Testis (tissue), 3 donors: ENCODE results near the gene CAMK2N1. TPM values are rescaled to one million over a fixed set of nuclear protein-coding genes. Genes with fewer than 3 reads are reported as not detected.

ENCODE experiments used
- DNase-seq: peaks from one replicate; pipeline ENCODE4 v3.0.0-alpha.2; 2019
- H3K27ac ChIP-seq, 2 donors: fragments of 200-600 bp; sonication (generic); one replicate each; pipeline ENCODE4 v1.5.1; 2019
- H3K27me3 ChIP-seq: fragments of 200-600 bp; sonication (generic); one replicate; pipeline ENCODE4 v1.5.1; 2019
- H3K36me3 ChIP-seq: fragments of 200-600 bp; sonication (generic); one replicate; pipeline ENCODE4 v1.5.1; 2017; ENCODE audit warnings: low read depth; ENCODE audit errors: missing control alignments
- H3K4me1 ChIP-seq: fragments of 200-600 bp; sonication (generic); one replicate; pipeline ENCODE4 v1.5.1; 2019
- H3K4me3 ChIP-seq, 2 donors: fragments of 200-600 bp; sonication (generic); one replicate each; pipeline ENCODE4 v1.5.1; 2017 to 2019
- H3K9me3 ChIP-seq: fragments of 200-600 bp; sonication (generic); one replicate; pipeline ENCODE4 v1.5.1; 2017
- POLR2A ChIP-seq: fragments of 450-650 bp; IDR thresholded peaks from one replicate; pipeline ENCODE4 v1.6.1; 2017; ENCODE audit warnings: antibody characterized with exemption, mild to moderate bottlenecking, moderate library complexity
- WGBS, 2 donors: methylation state at CpG; one replicate each; pipeline ENCODE4 v1.1.5; 2018; 5-methylcytosine and 5-hydroxymethylcytosine counted together
- intact Hi-C: fragments of 100-400 bp; cut with DNase I; formaldehyde crosslinking; loops from one replicate; pipeline ENCODE4 v1.15.1; 2023; ENCODE audit warnings: low total_unique reads
- polyA plus RNA-seq: library from polyadenylated mRNA; stranded (reverse); fragments of 350-450 nt; fragmentation: Illumina TruSeq; extraction: RNeasy Lipid Tissue Mini Kit (QIAGEN cat#74804); gene quantifications from one replicate; pipeline ENCODE4 v1.2.3, GENCODE V29; 2014; ENCODE audit warnings: low read depth, low replicate concordance; ENCODE audit not compliant: insufficient read depth
- total RNA-seq, 2 donors: library from RNA; depleted of rRNA; stranded (reverse); fragments of >200 nt; gene quantifications; one replicate each; pipeline ENCODE4 v1.2.3, GENCODE V29; 2016
- TF ChIP-seq, protein P1 (sequence below), 3 experiments: fragments of 450-650 bp in 2 of 3; fragments of 200-600 bp in 1 of 3; sonication (generic) in 1 of 3; IDR thresholded peaks; one replicate each; pipeline ENCODE4 v1.5.1; 2016 to 2019; ENCODE audit warnings: antibody characterized with exemption in 3 of 3, mild to moderate bottlenecking in 2 of 3, moderate library complexity in 1 of 3

Gene CAMK2N1
- total and polyA plus RNA-seq, 3 donors from 2014 or later, result 7.8 to 12.3 (median 9.5) TPM

DNA sequence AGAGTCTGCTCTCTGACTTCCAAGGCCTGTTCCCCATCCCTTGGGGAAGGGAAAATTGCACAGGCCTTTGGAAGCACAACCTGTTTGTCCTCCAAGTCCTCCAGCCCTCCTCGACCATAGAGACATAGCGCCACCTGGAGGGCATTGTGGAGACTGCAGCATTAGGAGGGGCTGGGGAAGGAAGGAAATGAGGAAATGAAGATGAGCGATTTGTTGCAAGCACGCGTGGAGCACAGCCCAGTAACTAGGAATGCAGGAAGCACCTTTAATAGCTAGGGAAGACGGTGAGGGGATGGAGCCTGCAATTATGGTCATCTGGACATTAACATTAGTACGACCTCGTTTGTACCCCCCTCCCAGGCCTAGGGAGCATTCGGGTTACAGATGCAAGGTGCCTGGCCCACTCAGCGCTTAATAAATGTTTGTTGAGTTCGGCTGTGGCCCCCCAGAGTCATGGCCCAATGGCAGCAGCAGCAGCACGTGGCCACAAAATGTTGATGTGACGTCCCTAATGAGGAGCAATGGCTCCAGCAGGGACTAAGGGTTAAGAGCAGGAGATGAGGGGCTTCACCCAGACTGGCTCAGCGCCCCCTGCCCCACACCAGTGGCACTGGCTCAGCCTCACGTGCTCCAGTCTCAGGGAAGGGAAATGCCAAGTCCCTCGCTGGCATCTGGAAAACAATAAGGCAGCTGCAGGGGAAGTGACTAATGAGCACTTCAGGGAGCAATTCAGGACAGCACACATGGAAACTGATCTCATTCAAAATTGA is 8.0 kb upstream of the CAMK2N1 start:
- peak; percentile 91 for DNase-seq
- no peaks in the 10 kb centered on the region for H3K9me3 ChIP-seq
- TF ChIP-seq, protein P1, sequence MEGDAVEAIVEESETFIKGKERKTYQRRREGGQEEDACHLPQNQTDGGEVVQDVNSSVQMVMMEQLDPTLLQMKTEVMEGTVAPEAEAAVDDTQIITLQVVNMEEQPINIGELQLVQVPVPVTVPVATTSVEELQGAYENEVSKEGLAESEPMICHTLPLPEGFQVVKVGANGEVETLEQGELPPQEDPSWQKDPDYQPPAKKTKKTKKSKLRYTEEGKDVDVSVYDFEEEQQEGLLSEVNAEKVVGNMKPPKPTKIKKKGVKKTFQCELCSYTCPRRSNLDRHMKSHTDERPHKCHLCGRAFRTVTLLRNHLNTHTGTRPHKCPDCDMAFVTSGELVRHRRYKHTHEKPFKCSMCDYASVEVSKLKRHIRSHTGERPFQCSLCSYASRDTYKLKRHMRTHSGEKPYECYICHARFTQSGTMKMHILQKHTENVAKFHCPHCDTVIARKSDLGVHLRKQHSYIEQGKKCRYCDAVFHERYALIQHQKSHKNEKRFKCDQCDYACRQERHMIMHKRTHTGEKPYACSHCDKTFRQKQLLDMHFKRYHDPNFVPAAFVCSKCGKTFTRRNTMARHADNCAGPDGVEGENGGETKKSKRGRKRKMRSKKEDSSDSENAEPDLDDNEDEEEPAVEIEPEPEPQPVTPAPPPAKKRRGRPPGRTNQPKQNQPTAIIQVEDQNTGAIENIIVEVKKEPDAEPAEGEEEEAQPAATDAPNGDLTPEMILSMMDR (IDR thresholded peaks at IDR 0.05), result peak; percentile 96 to 99 (median 98)
- TF ChIP-seq POLR2A, result no peak
- 10 to 11% methylated on average over 14 to 16 of the region's 16 CpGs for WGBS, 2 donors
- no peaks in the 10 kb centered on the region for H3K27me3 ChIP-seq
- no peaks in the 10 kb centered on the region for H3K36me3 ChIP-seq
- peaks cover 11% of the 10 kb centered on the region for H3K4me1 ChIP-seq
- no peak overlapping the region for H3K4me3 ChIP-seq
- intact Hi-C loops, result loop anchor here (10.0 kb wide), 3 partner anchors 119 to 569 kb away; partner anchors contain the start of gene PLA2G2E
- H3K27ac ChIP-seq, result no peak overlapping the region

DNA sequence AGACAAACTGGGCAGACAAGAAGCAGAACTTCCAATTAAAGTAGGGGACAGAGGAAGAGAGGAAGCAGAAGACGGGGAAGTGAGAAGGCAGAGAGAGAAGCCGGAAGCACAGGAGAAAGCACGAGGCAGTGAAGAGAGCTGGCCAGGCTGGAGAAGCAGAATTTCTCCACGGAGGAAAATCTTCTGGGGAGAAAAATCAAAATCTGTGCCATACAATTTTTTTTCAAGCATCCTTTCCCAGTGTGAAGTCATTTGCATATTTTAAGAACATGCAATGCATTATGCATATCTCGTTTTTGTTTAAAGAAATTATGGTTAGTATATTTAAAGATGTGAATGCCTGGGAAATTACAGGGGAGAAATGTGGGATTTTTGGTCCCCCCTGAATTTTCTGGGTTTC is 7.3 kb upstream of the CAMK2N1 start:
- H3K27ac ChIP-seq, result no peak overlapping the region
- no peak overlapping the region for H3K4me3 ChIP-seq
- WGBS, 2 donors, result 31 to 43% methylated on average over 5 of the region's 5 CpGs
- no peak for DNase-seq
- TF ChIP-seq, protein P1 (IDR thresholded peaks at IDR 0.05), result no peak
- TF ChIP-seq POLR2A, result no peak
- no peaks in the 10 kb centered on the region for H3K9me3 ChIP-seq
- no peaks in the 10 kb centered on the region for H3K27me3 ChIP-seq
- H3K4me1 ChIP-seq, result peaks cover 11% of the 10 kb centered on the region
- no peaks in the 10 kb centered on the region for H3K36me3 ChIP-seq
- intact Hi-C loops, result loop anchor here (10.0 kb wide), 3 partner anchors 119 to 569 kb away; partner anchors contain the start of gene PLA2G2E

DNA sequence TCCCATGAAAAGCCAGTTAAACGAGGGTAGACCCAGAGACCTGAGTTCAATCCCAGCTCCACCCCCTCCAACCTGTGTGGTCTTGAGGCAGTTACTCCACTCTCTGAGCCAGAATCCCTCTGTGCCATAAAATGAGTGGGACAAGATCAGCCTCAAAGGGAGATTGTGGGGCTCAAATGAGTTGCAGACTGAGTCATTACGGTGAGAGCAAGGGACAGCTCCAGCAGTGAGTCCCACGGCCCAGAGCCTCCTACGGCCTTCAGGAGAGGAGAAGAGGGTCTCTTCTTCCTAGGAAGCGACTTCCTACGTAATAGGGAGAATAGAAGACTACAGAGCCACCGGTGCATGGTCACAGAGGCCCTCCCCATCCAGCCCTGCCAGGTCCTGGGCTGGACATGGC is 6.7 kb upstream of the CAMK2N1 start:
- Histone ChIP-seq H3K27ac (no peak overlapping the region), H3K9me3 (no peaks in the 10 kb centered on the region), H3K4me3 (no peak overlapping the region), H3K36me3 (no peaks in the 10 kb centered on the region), H3K4me1 (peaks cover 11% of the 10 kb centered on the region), H3K27me3 (no peaks in the 10 kb centered on the region)
- intact Hi-C loops, result loop anchor here (10.0 kb wide), 3 partner anchors 118 to 568 kb away; partner anchors contain the start of gene PLA2G2E
- no peak for DNase-seq
- no peak for TF ChIP-seq POLR2A
- TF ChIP-seq, protein P1 (IDR thresholded peaks at IDR 0.05), result no peak
- 74 to 88% methylated on average over 4 to 7 of the region's 7 CpGs for WGBS, 2 donors

DNA sequence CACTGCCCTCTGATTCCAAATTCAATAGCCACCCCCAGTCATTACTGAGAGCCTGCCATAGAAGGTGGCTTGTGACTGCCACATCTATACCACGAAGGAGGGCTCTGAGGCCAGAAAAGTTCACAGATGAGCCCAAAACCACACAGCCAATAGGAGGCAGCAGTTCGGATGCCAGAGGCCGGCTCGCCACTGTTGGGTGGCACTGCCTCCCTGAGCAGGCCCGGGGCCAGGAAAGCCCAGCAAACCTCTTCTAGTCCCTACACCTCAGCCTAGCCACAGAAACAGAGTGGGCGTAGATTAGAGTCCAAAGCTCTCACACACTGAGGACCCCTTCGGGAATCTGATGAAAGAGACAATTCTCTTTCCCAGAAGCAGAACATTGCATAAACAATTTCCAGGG is 5.9 kb upstream of the CAMK2N1 start:
- Histone ChIP-seq H3K27me3 (no peaks in the 10 kb centered on the region), H3K9me3 (no peaks in the 10 kb centered on the region), H3K4me3 (no peak overlapping the region), H3K36me3 (no peaks in the 10 kb centered on the region), H3K4me1 (peaks cover 11% of the 10 kb centered on the region), H3K27ac (no peak overlapping the region)
- TF ChIP-seq POLR2A, result no peak
- TF ChIP-seq, protein P1 (IDR thresholded peaks at IDR 0.05), result no peak
- intact Hi-C loops, result loop anchor here (10.0 kb wide), 3 partner anchors 117 to 567 kb away; partner anchors contain the start of gene PLA2G2E
- 86 to 87% methylated on average over 6 to 7 of the region's 7 CpGs for WGBS, 2 donors
- DNase-seq, result no peak
